ENCODE measurements around the gene HIVEP1. TPM values are rescaled to one million over a fixed set of nuclear protein-coding genes. Genes with fewer than 3 reads are reported as not detected.
A peak's percentile ranks its signal among the peaks of the same experiment; 100 is the strongest.
"Not testable (repeated sequence)": the region's sequence is repeated elsewhere in the genome, so short reads cannot be mapped to it uniquely, and the experiment has no call there.

The HIVEP1 gene
- total and polyA plus RNA-seq, 3 experiments from 2014 or later = 2.8 to 37.1 (median 33.5) TPM

DNA sequence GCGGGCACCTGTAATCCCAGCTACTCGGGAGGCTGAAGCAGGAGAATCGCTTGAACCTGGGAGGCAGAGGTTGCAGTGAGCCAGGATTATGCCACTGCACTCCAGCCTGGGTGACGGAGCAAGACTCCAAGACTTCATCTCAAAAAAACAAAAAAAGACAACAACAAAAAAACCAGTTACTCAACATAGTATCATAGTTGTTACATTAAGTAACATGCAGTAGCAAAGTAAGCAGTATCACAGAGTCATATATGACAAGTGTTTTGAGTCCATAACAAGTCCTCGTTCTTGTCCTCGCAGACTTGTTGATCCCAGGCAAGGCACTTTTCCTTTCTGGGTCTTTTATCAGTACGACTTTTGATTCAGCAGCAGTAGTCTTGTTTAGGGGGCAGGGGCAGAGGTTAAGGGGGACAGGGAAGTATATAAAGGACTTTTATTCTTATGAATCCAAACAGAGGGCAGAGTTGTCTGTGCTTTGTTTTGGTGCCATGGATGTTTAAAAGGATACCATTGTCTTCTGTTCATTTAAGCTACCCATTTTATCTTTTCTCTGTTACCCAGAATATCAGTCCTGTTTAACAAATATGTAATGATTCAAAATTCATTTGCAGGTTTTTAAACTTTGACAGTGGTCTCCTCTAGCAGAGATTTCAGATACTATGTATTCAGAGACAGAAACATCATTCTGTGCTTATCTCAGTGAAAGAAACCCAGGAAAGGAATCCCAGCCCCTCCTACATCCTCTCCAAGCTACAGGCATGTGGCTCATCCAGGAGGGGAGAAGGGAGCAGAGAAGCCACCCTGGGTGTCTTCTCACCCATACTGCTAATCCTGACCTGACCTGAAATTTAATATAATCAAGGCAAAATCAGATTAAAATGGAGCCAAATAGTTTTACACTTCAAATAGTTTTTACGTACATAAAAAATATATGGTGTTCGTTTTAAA lies 140.2 kb downstream of the HIVEP1 start:
- Histone ChIP-seq H3K4me3 (ENCODE audit: low read length) (no peak overlapping the region), H3K4me1 (ENCODE audit: insufficient read depth, low read length) (no peaks in the 10 kb centered on the region), H3K36me3 (ENCODE audit: insufficient read depth, low read length) (no peaks in the 10 kb centered on the region), H3K27ac (ENCODE audit: low read depth, low read length) (no peak overlapping the region), H3K27me3 (ENCODE audit: insufficient read depth, low read length, poor library complexity, severe bottlenecking) (no peaks in the 10 kb centered on the region), H3K9me3 (ENCODE audit: low read length) (no peaks in the 10 kb centered on the region)
- no peak overlapping the region for H3K4me3 Mint-ChIP-seq
- CTCF ChIA-PET = no interaction called here
- H3K27me3 Mint-ChIP-seq = no peaks in the 10 kb centered on the region
- no peak overlapping the region for H3K27ac Mint-ChIP-seq
- peaks cover 3 to 32% (median 14%) of the 10 kb centered on the region in 3 donors for H3K4me1 Mint-ChIP-seq
- POLR2A ChIA-PET = no interaction called here
- no peaks in the 10 kb centered on the region for H3K9me3 Mint-ChIP-seq
- H3K36me3 Mint-ChIP-seq = peaks cover 5 to 6% (median 6%) of the 10 kb centered on the region in 3 donors
- DNase-seq = no peak

DNA sequence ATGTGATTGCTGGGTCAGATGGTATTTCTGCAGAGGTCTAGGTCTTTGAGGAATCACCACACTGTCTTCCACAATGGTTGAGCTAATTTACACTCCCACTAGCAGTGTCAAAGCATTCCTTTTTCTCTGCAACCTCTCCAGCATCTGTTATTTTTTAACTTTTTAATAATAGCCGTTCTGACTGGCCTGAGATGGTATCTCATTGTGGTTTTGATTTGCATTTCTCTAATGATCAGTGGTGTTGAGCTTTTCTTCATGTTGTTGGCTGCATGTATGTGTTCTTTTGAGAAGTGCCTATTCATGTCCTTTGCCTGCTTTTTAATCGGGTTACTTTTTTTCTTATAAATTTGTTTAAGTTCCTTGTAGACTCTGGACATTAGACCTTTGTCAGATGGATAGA lies 143.7 kb downstream of the HIVEP1 start:
- H3K9me3 ChIP-seq (ENCODE audit: low read length); H3K27ac ChIP-seq (ENCODE audit: low read depth, low read length); H3K4me1 ChIP-seq (ENCODE audit: insufficient read depth, low read length); H3K4me3 Mint-ChIP-seq; CTCF ChIA-PET; H3K9me3 Mint-ChIP-seq; H3K36me3 ChIP-seq (ENCODE audit: insufficient read depth, low read length); DNase-seq; H3K27ac Mint-ChIP-seq; H3K4me3 ChIP-seq (ENCODE audit: low read length); H3K27me3 ChIP-seq (ENCODE audit: insufficient read depth, low read length, poor library complexity, severe bottlenecking); POLR2A ChIA-PET; H3K27me3 Mint-ChIP-seq: not testable (repeated sequence)
- peaks cover 3 to 26% (median 16%) of the 10 kb centered on the region in 3 donors for H3K4me1 Mint-ChIP-seq
- peaks cover 6 to 16% (median 12%) of the 10 kb centered on the region in 3 donors for H3K36me3 Mint-ChIP-seq

DNA sequence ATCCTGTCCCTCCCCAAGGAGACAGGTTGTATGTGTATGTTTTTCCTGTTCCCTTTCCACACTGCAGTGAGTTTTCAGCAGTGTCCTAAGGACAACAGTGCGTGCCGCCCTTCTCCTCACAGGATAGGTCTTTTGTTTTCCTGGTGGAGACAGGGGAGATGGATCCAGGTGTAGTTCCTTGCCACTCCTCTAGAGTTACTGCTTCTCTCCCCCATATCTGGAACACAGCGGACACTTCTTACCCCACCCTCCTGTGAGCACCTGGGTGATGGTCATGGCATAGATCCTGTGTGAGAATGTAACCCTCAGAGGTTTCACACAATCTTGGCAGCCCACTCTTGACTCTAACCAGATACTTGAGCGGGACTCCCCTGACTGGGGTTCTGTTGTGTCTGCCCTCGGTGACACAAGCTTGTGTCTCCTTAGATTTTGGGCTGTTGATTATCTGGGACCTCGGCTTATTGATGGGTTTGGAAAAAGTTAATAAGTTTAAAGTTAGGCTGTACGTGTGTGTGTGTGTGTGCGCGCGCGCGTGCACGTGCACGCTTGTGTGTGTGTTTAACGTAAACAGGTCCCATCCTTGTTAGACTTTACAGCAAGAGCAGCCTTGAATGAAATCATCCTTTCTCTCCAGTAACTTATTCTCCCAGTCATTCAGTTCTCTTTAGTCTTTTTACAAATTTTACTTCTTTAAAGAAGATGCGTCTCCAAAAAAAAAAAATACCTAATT lies 146.7 kb downstream of the HIVEP1 start:
- H3K4me1 ChIP-seq (ENCODE audit: insufficient read depth, low read length) = peaks cover 18% of the 10 kb centered on the region
- no peak for DNase-seq
- CTCF ChIA-PET = no interaction called here
- Mint-ChIP-seq H3K36me3 (peaks cover 17 to 42% (median 18%) of the 10 kb centered on the region in 3 donors), H3K4me3 (no peak overlapping the region), H3K4me1 (peaks cover 20 to 49% (median 41%) of the 10 kb centered on the region in 3 donors), H3K9me3 (no peaks in the 10 kb centered on the region), H3K27ac (no peak overlapping the region), H3K27me3 (peaks cover 0 to 3% of the 10 kb centered on the region in 2 donors)
- H3K27me3 ChIP-seq (ENCODE audit: insufficient read depth, low read length, poor library complexity, severe bottlenecking) = no peaks in the 10 kb centered on the region
- no peak overlapping the region for H3K27ac ChIP-seq (ENCODE audit: low read depth, low read length)
- POLR2A ChIA-PET = no interaction called here
- no peak overlapping the region for H3K4me3 ChIP-seq (ENCODE audit: low read length)
- no peaks in the 10 kb centered on the region for H3K9me3 ChIP-seq (ENCODE audit: low read length)
- peaks cover 6% of the 10 kb centered on the region for H3K36me3 ChIP-seq (ENCODE audit: insufficient read depth, low read length)

- Histone ChIP-seq H3K4me3 (ENCODE audit: low read length) (no peak overlapping the region), H3K27me3 (ENCODE audit: insufficient read depth, low read length, poor library complexity, severe bottlenecking) (no peaks in the 10 kb centered on the region), H3K4me1 (ENCODE audit: insufficient read depth, low read length) (peaks cover 18% of the 10 kb centered on the region), H3K27ac (ENCODE audit: low read depth, low read length) (no peak overlapping the region), H3K36me3 (ENCODE audit: insufficient read depth, low read length) (peaks cover 6% of the 10 kb centered on the region), H3K9me3 (ENCODE audit: low read length) (no peaks in the 10 kb centered on the region)
- Mint-ChIP-seq H3K36me3 (peaks cover 16 to 47% (median 18%) of the 10 kb centered on the region in 3 donors), H3K9me3 (no peaks in the 10 kb centered on the region), H3K4me1 (peaks cover 21 to 45% (median 40%) of the 10 kb centered on the region in 3 donors), H3K4me3 (no peak overlapping the region), H3K27ac (peak overlapping the region in 2 of 8 donors; percentile 31 to 40), H3K27me3 (peaks cover 0 to 3% of the 10 kb centered on the region in 2 donors)
- POLR2A ChIA-PET = no interaction called here
- CTCF ChIA-PET = interaction anchor here (1.7 kb wide), 1 partner anchor 74 kb away, joined by 4 read pairs; no protein-coding TSS in a partner anchor
- no peak for DNase-seq
These were observed 148.2 kb downstream of the HIVEP1 start for GRCh38 chr6:12160326-12160725.

DNA sequence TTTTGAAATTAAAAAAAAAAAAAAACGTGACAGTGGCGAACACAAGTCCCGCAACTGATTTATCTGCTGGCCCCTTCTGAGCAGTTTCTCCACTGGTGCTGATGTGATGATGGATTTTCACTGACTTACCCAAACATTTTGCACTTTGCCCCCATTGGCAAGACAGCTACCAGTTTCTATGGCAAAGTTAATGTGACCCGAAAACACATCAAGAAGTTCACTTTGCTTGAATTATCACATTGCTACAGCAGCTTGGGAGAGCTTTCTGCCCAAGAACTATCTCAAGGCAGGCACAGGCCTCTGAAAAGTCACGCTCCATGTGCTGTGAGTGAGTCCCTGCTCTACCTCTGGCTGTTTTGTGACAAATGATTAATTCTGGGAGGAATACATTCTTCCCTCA lies 150.1 kb downstream of the HIVEP1 start:
- no peak overlapping the region for H3K27ac ChIP-seq (ENCODE audit: low read depth, low read length)
- no peak overlapping the region for H3K4me3 ChIP-seq (ENCODE audit: low read length)
- no peaks in the 10 kb centered on the region for H3K9me3 ChIP-seq (ENCODE audit: low read length)
- peaks cover 21 to 39% (median 28%) of the 10 kb centered on the region in 3 donors for H3K4me1 Mint-ChIP-seq
- no peaks in the 10 kb centered on the region for H3K9me3 Mint-ChIP-seq
- H3K27ac Mint-ChIP-seq = peak overlapping the region in 4 of 8 donors; percentile 7 to 40 (median 31)
- peaks cover 12 to 45% (median 17%) of the 10 kb centered on the region in 3 donors for H3K36me3 Mint-ChIP-seq
- no peak for DNase-seq
- H3K36me3 ChIP-seq (ENCODE audit: insufficient read depth, low read length) = peaks cover 6% of the 10 kb centered on the region
- peaks cover 18% of the 10 kb centered on the region for H3K4me1 ChIP-seq (ENCODE audit: insufficient read depth, low read length)
- H3K27me3 Mint-ChIP-seq = peaks cover 0 to 3% of the 10 kb centered on the region in 2 donors
- CTCF ChIA-PET = no interaction called here
- no peaks in the 10 kb centered on the region for H3K27me3 ChIP-seq (ENCODE audit: insufficient read depth, low read length, poor library complexity, severe bottlenecking)
- no peak overlapping the region for H3K4me3 Mint-ChIP-seq
- POLR2A ChIA-PET = interaction anchor here (0.7 kb wide), 1 partner anchor 1461 kb away, joined by 3 read pairs; no protein-coding TSS in a partner anchor

- Histone ChIP-seq H3K36me3 (ENCODE audit: insufficient read depth, low read length) (peaks cover 6% of the 10 kb centered on the region), H3K4me1 (ENCODE audit: insufficient read depth, low read length) (peaks cover 18% of the 10 kb centered on the region), H3K27ac (ENCODE audit: low read depth, low read length) (no peak overlapping the region), H3K9me3 (ENCODE audit: low read length) (no peaks in the 10 kb centered on the region), H3K4me3 (ENCODE audit: low read length) (no peak overlapping the region), H3K27me3 (ENCODE audit: insufficient read depth, low read length, poor library complexity, severe bottlenecking) (no peaks in the 10 kb centered on the region)
- ChIA-PET POLR2A (no interaction called here), CTCF (no interaction called here)
- peak overlapping the region in 6 of 8 donors; percentile 56 to 91 (median 70) for H3K27ac Mint-ChIP-seq
- peaks cover 10 to 42% (median 12%) of the 10 kb centered on the region in 3 donors for H3K36me3 Mint-ChIP-seq
- H3K9me3 Mint-ChIP-seq = no peaks in the 10 kb centered on the region
- peaks cover 0 to 3% of the 10 kb centered on the region in 2 donors for H3K27me3 Mint-ChIP-seq
- peaks cover 19 to 36% (median 26%) of the 10 kb centered on the region in 3 donors for H3K4me1 Mint-ChIP-seq
- H3K4me3 Mint-ChIP-seq = peak overlapping the region in 4 of 7 donors; percentile 9 to 37 (median 23)
- peak in 4 of 5 donors; percentile 16 to 68 (median 54) for DNase-seq
These were observed 151.0 kb downstream of the HIVEP1 start for GRCh38 chr6:12163149-12163548.

DNA sequence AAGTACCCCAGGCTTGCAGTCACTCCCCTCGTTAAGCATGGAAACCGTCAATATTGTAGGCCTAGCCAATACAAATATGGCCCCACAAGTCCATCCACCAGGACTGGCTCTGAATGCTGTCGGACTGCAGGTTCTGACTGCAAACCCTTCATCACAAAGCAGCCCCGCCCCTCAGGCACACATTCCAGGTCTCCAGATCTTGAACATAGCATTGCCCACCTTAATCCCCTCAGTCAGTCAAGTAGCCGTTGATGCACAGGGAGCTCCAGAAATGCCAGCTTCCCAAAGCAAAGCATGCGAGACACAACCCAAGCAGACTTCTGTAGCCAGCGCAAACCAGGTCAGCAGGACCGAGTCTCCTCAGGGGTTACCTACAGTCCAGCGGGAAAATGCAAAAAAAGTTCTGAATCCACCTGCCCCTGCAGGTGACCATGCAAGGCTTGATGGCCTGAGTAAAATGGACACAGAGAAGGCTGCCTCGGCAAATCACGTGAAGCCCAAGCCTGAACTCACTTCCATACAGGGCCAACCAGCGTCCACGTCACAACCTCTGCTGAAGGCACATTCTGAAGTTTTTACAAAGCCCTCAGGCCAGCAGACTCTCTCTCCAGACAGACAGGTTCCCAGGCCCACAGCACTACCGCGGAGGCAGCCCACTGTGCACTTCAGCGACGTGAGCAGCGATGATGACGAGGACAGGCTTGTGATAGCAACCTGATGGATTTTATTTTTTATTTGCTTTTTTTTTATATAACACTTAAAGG lies 151.8 kb downstream of the HIVEP1 start:
- no peak overlapping the region for H3K27ac Mint-ChIP-seq
- H3K9me3 Mint-ChIP-seq = no peaks in the 10 kb centered on the region
- no peaks in the 10 kb centered on the region for H3K27me3 ChIP-seq (ENCODE audit: insufficient read depth, low read length, poor library complexity, severe bottlenecking)
- no peak overlapping the region for H3K27ac ChIP-seq (ENCODE audit: low read depth, low read length)
- CTCF ChIA-PET = no interaction called here
- H3K36me3 ChIP-seq (ENCODE audit: insufficient read depth, low read length) = peaks cover 6% of the 10 kb centered on the region
- H3K4me3 ChIP-seq (ENCODE audit: low read length) = no peak overlapping the region
- H3K36me3 Mint-ChIP-seq = peaks cover 9 to 41% (median 12%) of the 10 kb centered on the region in 3 donors
- POLR2A ChIA-PET = no interaction called here
- no peak overlapping the region for H3K4me3 Mint-ChIP-seq
- peaks cover 0 to 3% of the 10 kb centered on the region in 2 donors for H3K27me3 Mint-ChIP-seq
- peaks cover 21% of the 10 kb centered on the region for H3K4me1 ChIP-seq (ENCODE audit: insufficient read depth, low read length)
- no peak for DNase-seq
- H3K9me3 ChIP-seq (ENCODE audit: low read length) = no peaks in the 10 kb centered on the region
- H3K4me1 Mint-ChIP-seq = peaks cover 19 to 33% (median 26%) of the 10 kb centered on the region in 3 donors

All from CD8-positive, alpha-beta memory T cell (primary cell).